Measurements from ENCODE around the gene SMURF1.

The SMURF1 gene

GRCh38 chr7:99098286-99098823, 45.6 kb downstream of the SMURF1 start:
- DNase-seq (ENCODE audit: low read depth in 2 of 2), result no peak

GRCh38 chr7:99097730-99098129, 46.2 kb downstream of the SMURF1 start:
- DNase-seq (ENCODE audit: low read depth in 2 of 2), result no peak

- DNase-seq (ENCODE audit: low read depth in 2 of 2), result no peak
Observed at GRCh38 chr7:99096124-99096887, 47.6 kb downstream of the SMURF1 start.

DNA sequence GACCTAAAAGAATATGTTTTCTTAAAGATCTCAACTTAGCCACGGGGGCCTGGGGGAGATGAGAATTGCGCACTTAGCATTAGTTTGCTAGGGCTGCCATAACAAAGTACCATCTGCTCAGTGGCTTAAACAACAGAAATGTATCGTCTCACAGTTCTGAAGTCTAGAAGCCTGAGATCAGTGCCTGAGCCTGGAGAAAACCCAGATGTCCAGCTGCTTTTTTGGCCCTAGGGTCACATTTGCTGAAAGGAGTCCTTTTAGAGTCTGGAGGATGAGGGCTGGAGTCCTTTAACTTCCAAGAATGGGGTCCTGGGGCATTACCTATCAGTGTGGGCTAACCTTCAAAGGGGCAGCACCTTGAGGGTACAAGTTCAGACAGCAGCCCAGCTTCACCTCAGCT, 48.2 kb downstream of the SMURF1 start:
- no peak for DNase-seq (ENCODE audit: low read depth in 2 of 2)

DNA sequence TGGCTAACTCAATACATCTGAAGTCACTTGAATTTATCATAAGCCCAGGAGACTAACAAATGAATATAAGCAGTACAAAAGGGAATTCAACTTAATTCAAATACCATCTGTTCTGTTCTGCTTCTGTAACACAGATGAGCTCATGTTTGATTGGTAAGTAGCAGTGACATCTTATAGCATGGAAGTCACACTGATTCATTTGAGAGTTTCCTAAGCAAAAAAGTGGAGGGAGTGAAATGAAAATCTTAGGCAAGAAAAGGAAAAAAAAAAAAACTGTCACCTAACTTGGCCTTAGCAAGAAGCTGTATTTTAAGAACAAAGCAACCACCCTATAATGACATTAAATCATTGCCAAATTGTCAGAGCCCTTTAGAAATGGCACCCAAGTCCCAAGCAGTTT, 49.5 kb downstream of the SMURF1 start:
- no peak for DNase-seq (ENCODE audit: low read depth in 2 of 2)

DNA sequence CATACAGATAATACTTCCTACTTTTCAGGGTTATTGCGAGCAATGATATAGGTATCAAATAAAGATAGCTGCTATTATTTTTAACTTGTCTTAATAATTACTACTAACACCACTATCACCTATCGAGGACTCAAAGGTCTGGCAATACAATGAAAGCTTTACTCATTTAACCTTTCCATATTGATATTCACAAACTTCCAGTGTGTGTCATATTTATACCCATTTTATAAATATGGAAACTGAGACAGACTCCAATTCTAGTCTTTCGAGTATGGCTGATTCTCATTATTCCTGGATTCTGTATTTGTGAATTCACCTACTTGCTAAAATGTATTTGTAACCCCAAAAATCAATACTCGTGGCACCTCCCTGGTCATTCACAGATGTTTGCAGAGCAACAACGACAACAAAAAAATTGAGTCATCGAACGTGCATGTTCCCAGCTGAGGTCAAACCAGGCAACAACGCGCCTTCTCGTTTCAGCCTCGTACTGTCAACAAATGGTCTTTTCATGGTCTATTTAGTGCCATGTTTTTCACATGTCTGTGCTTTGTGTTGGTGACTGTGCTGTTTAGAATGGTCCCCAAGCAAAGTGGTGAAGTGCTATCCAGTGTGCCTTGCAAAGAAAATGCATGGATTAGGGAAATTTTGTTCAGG, 51.7 kb downstream of the SMURF1 start:
- DNase-seq (ENCODE audit: low read depth in 2 of 2), result no peak

DNA sequence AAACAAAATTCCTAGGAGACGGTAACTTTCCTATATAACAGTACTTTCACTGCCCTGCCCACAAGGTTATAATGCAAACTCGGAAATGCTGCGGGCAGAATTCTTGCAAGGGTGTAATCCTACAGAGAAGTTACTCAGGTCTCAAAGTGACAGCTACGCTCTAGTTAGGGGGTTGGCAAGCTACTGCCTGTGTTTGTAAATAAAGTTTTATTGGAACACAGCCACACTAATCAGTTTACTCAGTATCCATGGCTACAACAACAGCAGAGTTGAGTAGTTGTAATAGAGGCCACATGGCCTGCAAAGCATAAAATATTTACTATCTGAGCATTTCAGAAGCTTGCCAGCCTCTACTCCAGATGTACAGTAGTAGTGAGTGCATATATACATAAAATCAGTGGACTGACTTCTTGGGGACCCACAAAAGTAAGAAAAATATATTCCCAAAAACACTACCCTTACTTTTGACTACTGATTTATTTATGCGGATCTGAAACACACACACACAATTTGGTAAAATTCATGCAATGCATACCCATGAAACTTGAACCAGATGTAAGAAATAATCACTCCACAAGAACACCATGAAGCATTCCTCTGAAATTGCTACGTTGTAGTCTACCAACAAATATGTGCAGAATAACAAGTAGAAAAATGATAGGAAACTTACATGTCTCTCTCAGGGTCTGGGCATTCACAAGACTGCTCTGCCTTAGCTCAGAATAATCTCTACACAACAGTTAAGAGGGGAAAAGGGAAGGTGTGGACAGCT, 53.0 kb downstream of the SMURF1 start:
- no peak for DNase-seq (ENCODE audit: low read depth in 2 of 2)

DNA sequence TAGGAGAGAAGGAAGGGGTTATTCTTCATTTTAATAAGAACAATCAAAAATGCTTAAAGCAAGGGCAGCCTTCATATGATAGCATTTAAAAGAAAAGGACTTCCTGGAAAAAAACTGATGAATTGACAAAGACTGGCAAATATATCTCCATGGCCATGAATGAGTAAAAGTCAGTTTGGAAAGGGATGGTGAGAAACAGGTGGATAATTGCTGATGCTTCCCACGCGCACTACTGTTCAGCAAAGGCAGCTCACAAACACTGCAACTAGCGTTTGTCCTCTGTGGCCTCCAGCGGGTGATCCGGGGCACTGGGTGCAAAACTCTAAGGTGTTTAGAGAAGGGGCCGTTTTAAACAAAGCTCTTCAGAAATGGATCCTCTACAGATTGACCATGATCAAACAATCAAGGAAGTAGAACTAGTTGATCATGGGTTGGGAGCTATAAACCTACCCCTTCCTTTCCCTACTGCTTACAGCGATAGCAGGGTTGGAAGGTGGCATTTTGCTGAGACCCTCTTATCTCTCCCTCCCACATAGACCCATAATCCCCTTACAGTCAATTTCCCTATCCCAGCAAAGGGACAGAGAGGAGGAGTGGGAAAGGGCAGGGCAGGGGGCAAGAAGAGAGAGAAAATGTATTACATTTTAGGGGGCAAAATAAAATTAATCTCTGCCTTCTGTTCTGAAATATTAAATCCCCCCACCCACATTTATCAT, 53.8 kb downstream of the SMURF1 start:
- no peak for DNase-seq (ENCODE audit: low read depth in 2 of 2)

- DNase-seq (ENCODE audit: low read depth in 2 of 2), result no peak
Observed at GRCh38 chr7:99086944-99087343, 57.0 kb downstream of the SMURF1 start.

DNA sequence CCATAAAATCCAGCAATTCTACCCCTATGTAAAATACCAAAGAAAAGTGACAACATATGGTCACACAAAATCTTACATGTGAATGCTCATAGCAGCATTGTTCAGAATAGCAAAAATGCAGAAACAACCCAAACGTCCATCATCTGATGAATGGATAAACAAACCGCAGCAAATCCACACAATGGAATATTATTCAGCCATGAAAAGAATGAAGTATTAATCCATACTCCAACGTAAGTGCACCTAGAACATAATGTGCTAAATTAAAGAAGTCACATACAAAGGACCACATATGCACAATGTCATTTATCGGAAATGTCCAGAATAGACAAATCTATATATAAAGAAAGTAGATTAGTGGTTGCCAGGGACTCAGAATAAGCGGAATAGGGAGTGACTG, 57.4 kb downstream of the SMURF1 start:
- DNase-seq (ENCODE audit: low read depth in 2 of 2), result no peak

DNA sequence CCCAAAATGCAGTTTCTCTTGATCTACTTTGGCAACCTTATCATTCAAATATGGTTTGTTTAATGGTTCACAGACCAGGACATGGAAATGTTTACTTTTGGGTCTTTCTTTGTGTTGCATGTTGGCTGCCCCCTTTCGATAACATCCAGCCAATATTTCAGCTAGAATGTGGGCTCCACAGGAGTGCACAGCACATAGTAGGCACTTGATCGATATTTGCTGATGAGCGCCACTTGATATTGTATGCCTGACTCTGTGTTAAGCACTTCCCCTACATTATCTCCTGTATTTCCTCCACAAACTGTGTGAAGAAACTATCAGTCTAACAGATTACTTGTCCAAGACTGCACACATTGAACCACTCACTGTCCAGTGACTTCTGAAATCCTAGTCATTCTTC, 60.2 kb downstream of the SMURF1 start:
- DNase-seq (ENCODE audit: low read depth in 2 of 2), result no peak

DNA sequence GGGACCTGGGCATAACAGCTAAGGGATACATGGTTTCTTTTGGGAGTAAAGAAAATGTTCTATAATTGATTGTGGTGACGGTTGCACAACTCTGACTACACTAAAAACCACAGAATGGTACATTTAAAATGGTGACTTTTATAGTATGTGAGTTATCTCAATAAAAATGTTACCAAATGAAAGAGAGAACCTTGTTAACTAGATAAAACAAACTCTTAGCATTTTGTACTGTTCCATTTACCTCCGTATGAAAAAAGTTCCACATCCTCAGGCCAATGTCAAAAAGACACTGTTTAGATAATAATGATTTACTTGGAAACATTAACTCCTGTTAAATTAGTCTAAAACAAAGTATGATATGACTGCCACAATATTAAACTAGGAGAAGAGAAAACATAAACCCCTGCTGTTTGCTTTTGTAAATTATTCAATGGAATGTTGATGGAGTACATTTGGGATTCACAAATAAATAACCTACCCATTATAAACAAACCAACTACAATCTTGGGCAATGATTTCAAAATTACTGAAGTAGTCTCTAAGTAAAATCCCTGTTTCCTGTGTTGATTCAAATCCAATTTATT, 60.7 kb downstream of the SMURF1 start:
- no peak for DNase-seq (ENCODE audit: low read depth in 2 of 2)

DNA sequence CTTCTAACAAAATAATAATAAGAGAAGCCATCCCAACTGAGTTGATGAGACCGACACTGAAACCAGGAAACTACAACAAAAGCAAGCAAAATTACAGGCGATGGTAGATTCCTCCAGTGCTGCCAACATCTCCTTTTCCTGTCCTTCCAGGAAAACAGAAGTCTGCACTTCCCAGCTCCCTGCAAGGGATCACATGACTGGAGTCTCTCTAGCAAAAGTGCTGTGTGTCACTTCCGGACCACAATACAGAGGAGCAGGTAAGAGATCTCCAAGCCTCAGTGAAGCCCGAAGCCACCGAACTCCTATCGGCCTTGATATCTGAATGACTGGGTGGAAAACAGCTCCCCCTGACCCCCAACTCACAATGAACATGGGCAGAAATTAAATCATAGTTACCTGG, 63.2 kb downstream of the SMURF1 start:
- DNase-seq (ENCODE audit: low read depth in 2 of 2), result no peak

DNA sequence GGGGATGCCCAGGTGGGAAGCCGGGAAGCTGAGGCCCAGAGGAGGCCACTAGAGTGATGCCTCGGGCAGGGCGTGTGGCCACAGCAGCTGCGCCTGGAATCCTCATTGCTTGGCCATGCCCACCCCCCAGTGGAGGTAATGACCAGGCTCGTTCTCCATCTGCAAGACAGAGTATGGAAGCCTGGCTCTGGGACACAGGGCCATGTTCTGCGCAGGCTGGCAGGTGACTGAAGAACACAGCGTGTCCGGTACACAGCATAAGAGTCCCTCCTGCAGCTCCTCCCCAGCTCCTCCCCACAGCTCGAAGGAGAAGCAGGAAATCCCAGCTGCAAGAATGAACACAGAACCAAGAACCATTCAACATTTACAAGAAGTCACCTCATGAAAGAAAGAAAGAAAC, 64.8 kb downstream of the SMURF1 start:
- no peak for DNase-seq (ENCODE audit: low read depth in 2 of 2)

DNA sequence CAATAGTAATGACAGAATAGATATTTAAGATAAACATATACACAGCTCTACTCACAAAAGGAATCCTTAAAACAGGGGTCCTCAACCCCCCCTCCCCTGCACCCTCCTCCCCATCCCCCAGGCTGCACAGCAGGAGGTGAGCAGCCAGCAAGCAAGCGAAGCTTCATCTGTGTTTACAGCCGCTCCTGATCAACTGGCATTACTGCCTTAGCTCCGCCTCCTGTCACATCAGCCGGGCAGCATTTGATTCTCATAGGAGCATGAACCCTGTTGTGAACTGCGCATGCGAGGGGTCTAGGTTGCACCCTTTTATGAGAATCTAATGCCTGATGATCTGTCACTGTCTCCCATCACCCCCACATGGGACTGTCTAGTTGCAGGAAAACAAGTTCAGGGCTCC, 65.5 kb downstream of the SMURF1 start:
- DNase-seq (ENCODE audit: low read depth in 2 of 2), result no peak

GRCh38 chr7:99076615-99077014, 67.3 kb downstream of the SMURF1 start:
- no peak for DNase-seq (ENCODE audit: low read depth in 2 of 2)

DNA sequence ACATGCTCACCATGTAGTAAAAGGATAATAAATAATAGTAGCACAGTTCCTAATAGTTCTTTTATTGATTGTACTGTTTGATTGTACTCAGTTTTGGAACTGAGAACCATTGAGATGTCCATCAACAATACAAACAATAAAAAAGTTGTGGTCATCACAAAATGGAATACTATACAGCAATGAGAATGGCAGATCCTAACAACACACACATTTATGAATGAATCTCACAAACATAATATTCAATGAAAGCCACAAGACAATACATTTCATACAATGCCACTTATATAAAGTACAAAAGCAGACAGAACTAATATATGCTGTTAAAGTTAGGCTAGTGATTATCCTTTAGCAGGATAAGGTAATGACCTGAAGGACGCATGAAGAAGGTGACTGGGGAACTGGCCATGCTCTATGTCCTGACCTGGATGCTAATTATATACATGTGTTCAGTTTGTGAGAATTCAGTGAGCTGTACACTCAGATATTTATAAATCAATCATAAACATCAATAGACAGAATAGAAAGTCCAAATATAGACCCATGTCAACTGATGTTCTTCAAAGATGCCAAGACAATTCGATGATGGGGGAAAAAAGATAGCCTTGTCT, 70.0 kb downstream of the SMURF1 start:
- DNase-seq (ENCODE audit: low read depth in 2 of 2), result no peak

DNA sequence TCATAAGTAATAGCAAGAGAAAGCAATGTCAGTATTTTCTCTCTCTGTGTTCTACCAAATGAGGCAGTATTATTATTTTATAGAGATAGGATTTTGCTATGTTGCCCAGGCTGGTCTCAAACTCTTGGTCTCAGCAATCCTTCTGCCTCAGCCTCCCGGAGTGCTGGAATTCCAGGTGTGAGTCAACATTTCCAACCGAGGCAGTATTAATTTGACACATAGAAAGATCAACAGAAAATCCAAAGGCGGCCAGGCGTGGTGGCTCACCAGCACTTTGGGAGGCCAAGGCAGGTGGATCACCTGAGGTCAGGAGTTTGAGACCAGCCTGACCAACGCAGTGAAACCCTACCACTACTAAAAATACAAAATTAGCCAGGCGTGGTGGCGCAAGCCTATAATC, 71.8 kb downstream of the SMURF1 start:
- DNase-seq (ENCODE audit: low read depth in 2 of 2), result no peak

DNA sequence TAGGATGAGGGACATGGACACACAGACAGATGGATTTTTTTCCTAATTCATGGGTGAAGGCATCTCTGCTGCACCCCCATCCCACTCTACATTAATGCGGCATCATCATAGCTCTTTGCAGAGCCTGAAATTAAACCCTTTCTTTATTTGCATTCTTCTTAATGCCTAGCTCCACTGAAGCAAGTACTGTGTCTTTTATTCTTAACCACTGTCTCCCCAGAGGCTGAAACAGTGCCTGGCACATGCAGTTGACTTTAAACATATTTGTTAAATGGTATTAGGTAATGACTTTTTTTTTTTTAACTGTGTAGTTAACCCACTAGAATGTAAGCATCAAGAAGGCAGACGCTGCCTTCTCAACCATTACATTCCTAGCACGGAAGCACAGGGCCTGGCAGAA, 73.5 kb downstream of the SMURF1 start:
- no peak for DNase-seq (ENCODE audit: low read depth in 2 of 2)

- DNase-seq (ENCODE audit: low read depth in 2 of 2), result no peak
Observed at GRCh38 chr7:99061001-99061776, 82.7 kb downstream of the SMURF1 start.
